Measurements from ENCODE around the gene RAPGEF3.

RAPGEF3 gene

DNA sequence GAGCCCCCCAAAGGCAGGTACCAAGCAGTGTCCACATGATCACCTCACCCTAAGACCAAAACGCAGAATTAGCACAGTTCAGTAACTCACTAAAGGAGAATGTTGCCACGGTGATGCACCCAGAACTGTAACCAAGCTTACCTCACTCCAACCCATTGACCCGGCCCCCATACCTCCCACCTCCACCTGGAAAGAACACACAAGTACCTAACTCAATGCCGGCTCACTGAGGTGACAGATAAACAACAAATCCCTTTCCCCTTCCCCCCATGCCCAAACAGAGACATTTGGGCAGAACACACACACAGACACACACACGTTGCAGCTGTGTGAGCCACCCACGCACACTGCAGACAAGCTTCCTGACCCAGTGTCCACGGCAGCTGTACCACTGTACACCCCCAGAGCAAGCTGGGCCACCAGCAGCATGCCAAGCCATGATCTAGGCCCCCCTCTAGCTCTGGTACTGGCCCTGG is 1.3 kb downstream of the RAPGEF3 start:
- no peak for DNase-seq (ENCODE audit: low read depth)

GRCh38 chr12:47755655-47756562 is 2.8 kb downstream of the RAPGEF3 start:
- no peak for DNase-seq (ENCODE audit: low read depth)

DNA sequence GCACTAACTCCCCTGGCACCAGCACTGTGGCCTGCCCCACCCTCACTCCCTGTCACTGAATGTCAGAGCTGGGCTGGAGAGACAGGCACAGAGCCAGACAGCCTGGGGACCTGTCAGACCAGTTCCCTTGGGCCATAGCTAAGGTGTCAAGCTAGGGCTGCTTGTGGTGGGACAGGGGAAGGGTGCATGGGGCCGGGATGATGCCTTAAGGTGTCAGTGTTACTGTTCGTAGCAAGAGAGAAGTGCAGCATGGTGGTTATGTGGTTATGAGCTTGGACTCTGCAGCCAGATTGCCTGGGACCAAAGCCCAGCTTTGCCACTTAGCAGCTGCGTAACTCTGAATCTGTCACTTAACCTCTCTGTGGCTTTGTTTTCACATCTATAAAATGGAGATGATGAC is 3.8 kb downstream of the RAPGEF3 start:
- no peak for DNase-seq (ENCODE audit: low read depth)

- no peak for DNase-seq (ENCODE audit: low read depth)
Measured at GRCh38 chr12:47754126-47754525, 4.6 kb downstream of the RAPGEF3 start.

DNA sequence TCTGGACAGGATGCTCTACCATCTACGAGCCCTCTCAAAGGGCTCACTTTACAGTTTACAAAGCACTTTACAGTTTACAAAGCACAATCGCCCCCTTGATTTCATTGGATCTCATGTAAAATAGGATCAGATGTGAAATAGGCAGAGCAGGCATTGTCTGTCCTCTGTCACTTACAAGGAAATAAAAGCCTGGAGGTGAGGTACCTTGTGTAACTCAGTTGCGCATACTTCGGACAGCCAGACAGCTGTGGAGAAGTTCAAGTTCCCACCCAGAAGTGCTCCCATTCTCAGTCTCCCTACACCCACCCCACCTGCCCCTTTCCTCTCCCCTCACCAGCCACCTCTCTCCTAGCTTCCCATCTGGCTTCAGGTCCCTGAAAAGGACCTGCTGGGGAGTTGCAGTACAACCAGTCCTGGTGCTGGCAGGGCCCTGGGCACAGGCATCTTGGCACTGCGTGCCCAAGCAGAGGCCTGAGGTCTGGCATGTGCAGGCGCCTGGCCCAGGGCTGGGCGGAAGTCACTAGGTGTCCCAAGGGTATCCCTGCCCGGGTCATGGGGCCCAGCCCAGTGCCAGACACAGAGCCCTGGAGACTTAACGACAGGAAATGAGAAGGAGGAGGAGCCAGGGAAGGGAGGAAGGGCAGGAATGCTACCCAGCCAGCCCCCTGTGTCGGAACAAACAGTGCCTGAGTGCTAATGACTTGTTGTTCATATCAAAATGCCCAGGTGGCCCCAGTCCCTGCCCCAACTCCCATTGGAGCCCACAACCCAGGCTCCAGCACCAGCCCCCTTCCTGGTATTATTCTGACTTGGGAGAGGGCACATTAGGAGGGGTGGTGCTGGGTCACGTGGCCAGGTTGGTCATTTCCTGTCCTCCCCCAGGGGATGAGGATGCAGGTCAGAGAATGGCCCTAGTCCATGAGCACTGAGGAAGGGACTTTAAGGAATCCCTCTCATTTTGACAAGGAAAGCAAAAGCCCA is 5.4 kb downstream of the RAPGEF3 start:
- DNase-seq (ENCODE audit: low read depth), result no peak

DNA sequence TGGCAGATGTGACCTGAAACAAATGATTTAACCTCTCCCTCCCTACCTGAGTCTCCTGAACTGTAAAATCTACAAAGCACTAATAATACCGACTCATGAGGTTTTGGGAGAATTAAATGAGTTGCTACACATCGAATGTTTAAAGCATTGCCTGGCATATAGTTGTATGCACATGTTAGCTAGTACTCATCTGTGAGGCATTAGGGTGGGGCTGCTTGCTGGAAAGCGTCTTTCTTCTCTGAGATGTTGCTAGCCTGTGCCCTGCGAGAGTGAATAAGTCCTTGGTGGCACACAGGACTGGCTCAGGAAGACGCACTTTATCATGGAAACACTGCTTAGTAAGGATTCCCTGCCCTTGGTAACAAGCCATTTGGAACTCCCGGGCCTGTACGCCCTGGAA is 6.1 kb downstream of the RAPGEF3 start:
- DNase-seq (ENCODE audit: low read depth), result no peak

GRCh38 chr12:47752121-47752520 is 6.6 kb downstream of the RAPGEF3 start:
- no peak for DNase-seq (ENCODE audit: low read depth)

DNA sequence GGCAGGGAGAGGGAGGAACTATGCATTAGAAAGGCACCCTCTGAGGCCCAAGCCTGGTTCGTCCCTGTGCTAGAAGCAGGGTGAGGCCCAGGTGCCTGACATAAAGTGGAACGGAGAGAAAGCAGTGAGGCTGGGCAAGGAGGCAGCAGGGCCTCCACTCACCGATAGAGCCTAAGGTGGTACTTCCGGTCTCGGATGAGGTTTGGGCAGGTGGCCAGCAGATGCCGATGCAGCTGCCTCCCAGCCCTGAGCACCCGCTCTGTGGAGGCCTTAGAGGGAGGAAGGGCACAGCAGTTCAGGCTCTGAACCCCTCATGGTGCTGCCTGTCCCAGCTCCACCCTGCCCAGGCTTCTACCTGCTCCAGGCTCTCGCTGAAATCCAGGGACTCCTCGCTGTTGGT is 7.1 kb downstream of the RAPGEF3 start:
- DNase-seq (ENCODE audit: low read depth), result no peak

- DNase-seq (ENCODE audit: low read depth), result no peak
Measured at GRCh38 chr12:47750916-47751470, 7.7 kb downstream of the RAPGEF3 start.

- DNase-seq (ENCODE audit: low read depth), result no peak
Measured at GRCh38 chr12:47750229-47750798, 8.4 kb downstream of the RAPGEF3 start.

- DNase-seq (ENCODE audit: low read depth), result no peak
Measured at GRCh38 chr12:47748899-47749298, 9.8 kb downstream of the RAPGEF3 start.

DNA sequence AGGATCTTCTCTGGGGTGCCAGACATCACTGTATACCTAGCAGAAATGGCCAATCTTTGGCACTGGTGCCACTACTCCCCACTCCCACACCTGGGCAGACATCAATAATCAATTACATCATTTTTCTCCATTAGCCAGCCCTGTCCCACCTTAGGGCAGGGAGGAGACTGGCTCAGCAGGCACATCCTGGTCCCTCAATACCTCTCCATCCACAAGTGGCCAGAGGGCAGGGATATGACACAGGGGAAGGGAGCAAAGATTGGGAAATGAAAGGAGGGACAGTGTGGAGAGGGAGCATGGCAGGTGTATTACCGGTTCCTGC is 10.2 kb downstream of the RAPGEF3 start:
- no peak for DNase-seq (ENCODE audit: low read depth)

DNA sequence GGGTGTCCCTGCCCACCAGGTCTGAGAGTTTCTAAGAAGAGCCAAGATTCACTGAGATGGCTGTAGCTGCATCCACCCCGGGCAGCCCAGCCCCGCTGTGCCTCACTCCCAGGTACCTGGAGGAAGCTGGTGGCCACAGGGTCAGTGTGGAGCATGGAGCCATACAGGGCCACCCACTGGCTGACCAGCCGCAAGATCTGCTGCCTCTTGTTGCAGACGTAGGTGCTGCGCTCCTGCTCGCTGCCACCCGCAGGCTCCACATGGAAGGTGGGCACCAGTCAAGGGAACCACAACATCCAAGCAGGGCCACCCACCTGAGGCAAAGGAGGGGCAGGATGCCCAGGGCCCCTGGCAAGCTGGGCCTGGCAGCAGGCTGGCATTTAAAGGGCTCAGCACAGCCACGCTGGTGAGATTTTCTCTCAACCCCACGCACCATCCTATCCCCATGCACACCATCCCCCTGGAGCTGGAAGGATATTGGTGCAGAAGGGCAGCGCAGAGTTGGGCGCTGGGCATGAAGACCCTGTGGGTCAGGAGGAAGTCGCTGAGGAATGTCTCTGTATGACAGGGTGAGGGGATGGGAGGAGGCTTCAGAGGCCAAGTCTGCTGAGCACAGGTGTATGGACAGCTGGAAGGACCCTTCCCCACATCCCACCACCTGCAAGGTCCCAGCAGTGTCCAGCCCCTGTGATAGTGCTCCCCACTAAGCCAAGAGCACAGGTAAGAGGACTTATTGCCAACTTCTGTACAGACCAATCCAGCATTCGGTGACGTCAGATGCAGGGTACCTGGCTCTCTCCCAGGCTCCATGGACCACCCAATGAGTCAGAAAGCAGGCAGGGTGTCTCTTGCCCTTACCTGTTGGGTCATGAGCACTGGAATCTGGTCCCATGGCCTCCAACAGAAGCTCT is 10.8 kb downstream of the RAPGEF3 start:
- DNase-seq (ENCODE audit: low read depth), result no peak

DNA sequence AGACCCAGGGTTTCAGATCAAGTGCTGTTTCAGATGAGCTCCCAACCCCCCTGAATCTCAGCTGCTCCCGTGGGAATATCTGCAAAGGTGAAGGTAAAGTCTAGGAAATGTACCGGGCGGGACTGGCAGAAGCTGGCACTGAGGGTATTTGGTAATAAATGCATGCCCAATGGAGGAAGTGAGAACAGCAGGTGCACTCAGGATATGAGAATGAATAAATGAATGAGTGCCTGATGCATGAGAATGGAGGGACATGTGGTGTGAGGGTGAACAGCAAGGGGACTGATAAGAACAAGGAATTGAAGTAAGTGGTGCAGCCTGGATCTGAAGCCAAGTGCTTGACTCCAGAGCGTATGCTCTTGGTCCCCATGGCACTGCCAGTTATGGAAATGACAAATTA is 11.6 kb downstream of the RAPGEF3 start:
- no peak for DNase-seq (ENCODE audit: low read depth)

DNA sequence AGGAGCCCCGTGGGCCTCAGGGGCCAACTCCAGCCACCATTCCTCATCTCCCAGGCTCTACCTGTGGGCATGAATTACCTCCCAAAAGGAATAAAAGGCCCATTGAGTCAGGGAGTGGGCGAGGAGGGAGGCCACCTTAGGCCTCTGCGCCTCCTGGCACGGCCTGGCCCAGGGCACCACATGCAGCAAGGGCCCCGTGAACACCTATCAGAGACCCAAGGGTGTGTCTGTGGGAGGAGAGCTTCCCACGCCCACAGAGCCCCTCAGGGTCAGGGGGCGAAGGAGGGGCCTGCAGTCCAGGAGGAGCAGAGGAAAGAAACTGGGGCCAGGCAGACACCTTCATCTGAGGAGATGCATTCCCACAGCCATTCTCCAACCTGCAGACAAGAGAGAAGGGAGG is 12.2 kb downstream of the RAPGEF3 start:
- DNase-seq (ENCODE audit: low read depth), result no peak

DNA sequence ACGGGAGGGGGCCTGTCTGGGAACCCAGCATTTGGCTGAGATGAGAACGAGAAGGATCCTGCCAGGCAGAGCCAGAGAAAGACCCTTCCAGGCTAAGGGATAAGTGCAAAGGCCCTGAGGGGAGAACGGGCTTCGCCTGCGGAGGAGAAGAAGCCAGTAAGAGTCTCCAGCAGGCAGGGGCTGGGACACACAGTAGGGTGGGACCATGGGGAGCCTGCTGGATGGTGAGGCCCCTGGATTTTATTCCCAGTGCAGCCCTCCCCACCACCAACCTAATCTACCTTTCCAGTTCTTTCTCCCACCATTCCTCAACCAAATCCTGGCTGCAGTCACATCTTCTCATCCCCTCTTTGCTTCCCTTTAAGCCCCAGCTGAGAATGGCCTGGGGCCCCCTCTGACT is 12.6 kb downstream of the RAPGEF3 start:
- no peak for DNase-seq (ENCODE audit: low read depth)

DNA sequence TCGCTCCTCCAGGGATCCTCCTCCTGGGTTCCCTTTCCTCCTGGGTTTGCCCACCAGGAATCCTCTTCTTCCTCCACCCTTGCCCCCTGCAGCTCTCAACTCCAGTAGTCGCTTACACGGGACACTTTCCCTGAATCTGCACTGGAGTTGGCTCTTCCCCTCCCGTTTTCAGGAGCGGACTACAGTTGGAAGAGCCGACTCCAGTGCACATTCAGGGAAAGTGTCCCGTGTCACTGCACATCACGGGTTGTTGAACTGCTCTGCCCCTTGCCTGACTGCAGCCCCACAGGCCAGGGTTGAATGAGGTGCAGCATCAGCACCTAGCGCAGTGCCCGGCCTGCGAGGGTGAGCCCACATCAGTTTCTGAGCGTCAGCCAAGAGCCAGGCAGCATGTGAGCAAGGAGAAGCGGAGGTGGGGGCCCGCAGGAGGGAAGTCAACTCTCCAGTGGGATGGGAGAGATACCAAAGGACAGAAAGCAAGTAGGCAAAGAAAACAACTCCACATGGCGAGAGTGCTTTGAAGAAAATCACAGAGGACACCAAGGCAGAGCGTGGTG is 13.1 kb downstream of the RAPGEF3 start:
- DNase-seq (ENCODE audit: low read depth), result no peak

DNA sequence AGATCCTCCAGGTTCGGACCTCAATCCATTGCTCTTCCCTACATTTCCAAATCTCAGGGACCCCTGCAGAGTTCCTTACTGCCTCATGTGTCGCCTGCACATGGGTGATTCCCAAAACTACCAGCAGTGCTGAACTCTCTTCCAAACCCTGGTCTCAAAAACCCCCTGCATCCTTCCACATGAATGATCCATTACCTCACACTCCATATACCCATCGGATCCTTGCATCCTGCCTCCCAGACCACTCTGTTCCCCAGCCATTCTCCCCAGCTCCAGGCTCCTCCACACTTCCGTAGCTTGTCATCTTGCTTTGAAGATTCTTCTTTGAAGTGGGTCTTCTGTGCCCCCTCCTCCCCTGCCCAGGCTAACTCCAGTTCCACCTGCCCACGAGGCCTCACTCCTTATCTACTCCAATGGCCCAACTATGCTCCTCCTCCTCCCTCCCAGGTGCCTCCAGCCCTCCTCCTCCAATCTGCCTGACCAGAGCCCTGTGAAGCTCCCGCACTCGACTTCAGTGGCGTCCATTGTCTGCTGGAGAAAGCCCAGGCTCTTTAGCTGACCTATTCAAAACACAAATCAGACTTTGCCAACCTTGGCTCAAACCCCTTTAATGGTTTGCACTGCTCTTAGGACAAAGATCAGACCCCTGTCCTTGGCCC is 13.8 kb downstream of the RAPGEF3 start:
- no peak for DNase-seq (ENCODE audit: low read depth)

- DNase-seq (ENCODE audit: low read depth), result no peak
Measured at GRCh38 chr12:47744005-47744651, 14.6 kb downstream of the RAPGEF3 start.

Data from stimulated activated CD8-positive, alpha-beta memory T cell treated with anti-CD3 and anti-CD28 coated beads, Interleukin-15, amount 100 ng/mL, for 24 hours (primary cell).